Measurements from ENCODE around the gene JAM2. TPM values are rescaled to one million over a fixed set of nuclear protein-coding genes. Genes with fewer than 3 reads are reported as not detected.

JAM2 gene
- total RNA-seq, 1 experiment from 2014 or later, result 4.8 TPM

DNA sequence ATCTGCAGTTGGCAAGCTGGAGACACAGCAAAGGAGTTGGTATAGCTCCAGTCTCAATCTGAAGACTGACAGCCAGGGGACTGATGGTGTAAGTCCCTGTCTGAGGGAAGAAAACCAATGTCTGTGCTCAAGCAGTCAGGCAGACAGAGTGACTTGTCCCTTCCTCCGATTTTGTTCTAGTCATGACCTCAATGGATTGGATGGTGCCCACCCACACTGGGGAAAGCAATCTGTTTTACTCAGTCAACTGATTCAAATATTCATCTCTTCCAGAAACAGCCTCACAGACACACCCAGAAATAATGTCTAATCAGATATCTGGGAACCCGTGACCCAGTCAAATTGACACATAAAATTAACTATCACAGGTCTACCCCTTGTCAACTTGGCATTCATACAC is 19.9 kb upstream of the JAM2 start (continued):
- TF ChIP-seq, protein P1, sequence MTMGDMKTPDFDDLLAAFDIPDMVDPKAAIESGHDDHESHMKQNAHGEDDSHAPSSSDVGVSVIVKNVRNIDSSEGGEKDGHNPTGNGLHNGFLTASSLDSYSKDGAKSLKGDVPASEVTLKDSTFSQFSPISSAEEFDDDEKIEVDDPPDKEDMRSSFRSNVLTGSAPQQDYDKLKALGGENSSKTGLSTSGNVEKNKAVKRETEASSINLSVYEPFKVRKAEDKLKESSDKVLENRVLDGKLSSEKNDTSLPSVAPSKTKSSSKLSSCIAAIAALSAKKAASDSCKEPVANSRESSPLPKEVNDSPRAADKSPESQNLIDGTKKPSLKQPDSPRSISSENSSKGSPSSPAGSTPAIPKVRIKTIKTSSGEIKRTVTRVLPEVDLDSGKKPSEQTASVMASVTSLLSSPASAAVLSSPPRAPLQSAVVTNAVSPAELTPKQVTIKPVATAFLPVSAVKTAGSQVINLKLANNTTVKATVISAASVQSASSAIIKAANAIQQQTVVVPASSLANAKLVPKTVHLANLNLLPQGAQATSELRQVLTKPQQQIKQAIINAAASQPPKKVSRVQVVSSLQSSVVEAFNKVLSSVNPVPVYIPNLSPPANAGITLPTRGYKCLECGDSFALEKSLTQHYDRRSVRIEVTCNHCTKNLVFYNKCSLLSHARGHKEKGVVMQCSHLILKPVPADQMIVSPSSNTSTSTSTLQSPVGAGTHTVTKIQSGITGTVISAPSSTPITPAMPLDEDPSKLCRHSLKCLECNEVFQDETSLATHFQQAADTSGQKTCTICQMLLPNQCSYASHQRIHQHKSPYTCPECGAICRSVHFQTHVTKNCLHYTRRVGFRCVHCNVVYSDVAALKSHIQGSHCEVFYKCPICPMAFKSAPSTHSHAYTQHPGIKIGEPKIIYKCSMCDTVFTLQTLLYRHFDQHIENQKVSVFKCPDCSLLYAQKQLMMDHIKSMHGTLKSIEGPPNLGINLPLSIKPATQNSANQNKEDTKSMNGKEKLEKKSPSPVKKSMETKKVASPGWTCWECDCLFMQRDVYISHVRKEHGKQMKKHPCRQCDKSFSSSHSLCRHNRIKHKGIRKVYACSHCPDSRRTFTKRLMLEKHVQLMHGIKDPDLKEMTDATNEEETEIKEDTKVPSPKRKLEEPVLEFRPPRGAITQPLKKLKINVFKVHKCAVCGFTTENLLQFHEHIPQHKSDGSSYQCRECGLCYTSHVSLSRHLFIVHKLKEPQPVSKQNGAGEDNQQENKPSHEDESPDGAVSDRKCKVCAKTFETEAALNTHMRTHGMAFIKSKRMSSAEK (CRISPR knock-in tag; IDR thresholded peaks at IDR 0.05; ENCODE audit: borderline replicate concordance), result no peak
- TF ChIP-seq ATF1 (CRISPR knock-in tag; IDR thresholded peaks at IDR 0.05) (no peak), NFYB (CRISPR knock-in tag; conservative IDR thresholded peaks at IDR 0.05; ENCODE audit: low read depth) (no peak), TCF7 (CRISPR knock-in tag; IDR thresholded peaks at IDR 0.05; ENCODE audit: low read depth) (no peak)

DNA sequence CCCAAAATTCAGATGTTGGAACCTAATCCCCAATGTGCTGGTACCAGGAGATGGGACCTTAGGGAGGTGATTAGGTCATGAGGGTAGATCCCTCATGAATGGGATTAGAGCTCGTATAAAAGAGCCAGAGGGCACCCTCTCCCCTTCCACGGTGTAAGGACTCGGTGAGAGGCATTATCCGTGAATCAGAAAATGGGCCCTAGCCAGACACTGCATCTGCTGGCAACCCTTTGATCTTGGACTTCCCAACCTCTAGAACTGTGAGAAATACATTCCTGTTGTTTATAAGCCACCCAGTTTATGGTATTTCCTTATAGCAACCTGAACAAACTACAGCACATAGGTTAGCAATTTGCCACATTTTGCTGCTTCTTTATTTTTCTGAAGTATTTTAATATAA is 14.5 kb upstream of the JAM2 start:
- no peak for TF ChIP-seq GABPB1 (CRISPR knock-in tag; IDR thresholded peaks at IDR 0.05)
- TF ChIP-seq, protein P2, sequence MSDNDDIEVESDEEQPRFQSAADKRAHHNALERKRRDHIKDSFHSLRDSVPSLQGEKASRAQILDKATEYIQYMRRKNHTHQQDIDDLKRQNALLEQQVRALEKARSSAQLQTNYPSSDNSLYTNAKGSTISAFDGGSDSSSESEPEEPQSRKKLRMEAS (CRISPR knock-in tag; IDR thresholded peaks at IDR 0.05), result no peak
- no peak for TF ChIP-seq ZNF263 (CRISPR knock-in tag; IDR thresholded peaks at IDR 0.05; ENCODE audit: low read depth)
- no peak for TF ChIP-seq HMGA2 (CRISPR knock-in tag; IDR thresholded peaks at IDR 0.05)
- TF ChIP-seq, protein P3, sequence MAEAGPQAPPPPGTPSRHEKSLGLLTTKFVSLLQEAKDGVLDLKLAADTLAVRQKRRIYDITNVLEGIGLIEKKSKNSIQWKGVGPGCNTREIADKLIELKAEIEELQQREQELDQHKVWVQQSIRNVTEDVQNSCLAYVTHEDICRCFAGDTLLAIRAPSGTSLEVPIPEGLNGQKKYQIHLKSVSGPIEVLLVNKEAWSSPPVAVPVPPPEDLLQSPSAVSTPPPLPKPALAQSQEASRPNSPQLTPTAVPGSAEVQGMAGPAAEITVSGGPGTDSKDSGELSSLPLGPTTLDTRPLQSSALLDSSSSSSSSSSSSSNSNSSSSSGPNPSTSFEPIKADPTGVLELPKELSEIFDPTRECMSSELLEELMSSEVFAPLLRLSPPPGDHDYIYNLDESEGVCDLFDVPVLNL (CRISPR knock-in tag; IDR thresholded peaks at IDR 0.05; ENCODE audit: borderline replicate concordance, low read depth), result no peak
- no peak for TF ChIP-seq FOXJ3 (CRISPR knock-in tag; IDR thresholded peaks at IDR 0.05; ENCODE audit: borderline replicate concordance)
- TF ChIP-seq TEAD1 (CRISPR knock-in tag; IDR thresholded peaks at IDR 0.05), result no peak
- TF ChIP-seq ZNF423 (CRISPR knock-in tag; IDR thresholded peaks at IDR 0.05), result no peak
- TF ChIP-seq, protein P1 (CRISPR knock-in tag; IDR thresholded peaks at IDR 0.05; ENCODE audit: borderline replicate concordance), result no peak
- TF ChIP-seq TP53 (CRISPR knock-in tag; IDR thresholded peaks at IDR 0.05), result no peak
- TF ChIP-seq NFE2L1 (CRISPR knock-in tag; IDR thresholded peaks at IDR 0.05), result no peak
- TF ChIP-seq, protein P4, sequence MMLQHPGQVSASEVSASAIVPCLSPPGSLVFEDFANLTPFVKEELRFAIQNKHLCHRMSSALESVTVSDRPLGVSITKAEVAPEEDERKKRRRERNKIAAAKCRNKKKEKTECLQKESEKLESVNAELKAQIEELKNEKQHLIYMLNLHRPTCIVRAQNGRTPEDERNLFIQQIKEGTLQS (CRISPR knock-in tag; conservative IDR thresholded peaks at IDR 0.05), result no peak
- TF ChIP-seq KAT7 (CRISPR knock-in tag; IDR thresholded peaks at IDR 0.05; ENCODE audit: borderline replicate concordance), result no peak
- no peak for TF ChIP-seq ZNF671 (CRISPR knock-in tag; IDR thresholded peaks at IDR 0.05)
- H3K4me3 Mint-ChIP-seq, result no peak overlapping the region
- ChIA-PET POLR2A (no interaction called here), CTCF (no interaction called here)
- H3K27ac Mint-ChIP-seq, result no peak overlapping the region
- 0 out of 2 replicates have a peak, but pooled peaks cover 4% of the 10 kb centered on the region for H3K4me1 Mint-ChIP-seq
- H3K27me3 Mint-ChIP-seq (ENCODE audit: low read depth), result no peaks in the 10 kb centered on the region
- H3K9me3 Mint-ChIP-seq, result no peaks in the 10 kb centered on the region
- no peak for ATAC-seq
- no peak for DNase-seq (ENCODE audit: low spot score)
- no peaks in the 10 kb centered on the region for H3K36me3 Mint-ChIP-seq

Measured in WTC11 (cell line).